Neural cell (in vitro differentiated cells): Measurements from ENCODE around the gene ALX3.
A peak's percentile ranks its signal among the peaks of the same experiment; 100 is the strongest.

Experiments
- CTCF ChIP-seq: fragments of 450-650 bp; IDR thresholded peaks from 2 replicates; pipeline ENCODE4 v1.5.1; 2014; ENCODE audit warnings: antibody characterized with exemption, mild to moderate bottlenecking, moderate library complexity; ENCODE audit not compliant: poor library complexity, severe bottlenecking
- EP300 ChIP-seq: fragments of 450-650 bp; conservative IDR thresholded peaks from 2 replicates; pipeline ENCODE4 v1.6.1; 2014; ENCODE audit warnings: antibody characterized with exemption, mild to moderate bottlenecking, moderate library complexity; ENCODE audit not compliant: poor library complexity, severe bottlenecking
- EZH2 ChIP-seq: fragments of 200-600, 300-800 bp; shearing (Covaris generic), sonication (generic); IDR thresholded peaks from 2 replicates; pipeline ENCODE4 v1.6.1; 2014; ENCODE audit warnings: antibody characterized with exemption, low read length, borderline replicate concordance, mild to moderate bottlenecking; ENCODE audit not compliant: insufficient read depth, poor library complexity, severe bottlenecking
- MXI1 ChIP-seq: fragments of 450-650 bp; conservative IDR thresholded peaks from 2 replicates; pipeline ENCODE4 v1.6.1; 2014; ENCODE audit warnings: antibody characterized with exemption, mild to moderate bottlenecking; ENCODE audit not compliant: poor library complexity, severe bottlenecking
- POLR2AphosphoS5 ChIP-seq: IDR thresholded peaks from 2 replicates; pipeline ENCODE4 v1.6.1; 2012
- RAD21 ChIP-seq: fragments of 450-650 bp; conservative IDR thresholded peaks from 2 replicates; pipeline ENCODE4 v1.6.1; 2014; ENCODE audit warnings: antibody characterized with exemption, mild to moderate bottlenecking, moderate library complexity
- REST ChIP-seq: IDR thresholded peaks from 2 replicates; pipeline ENCODE4 v1.6.1; 2012; ENCODE audit warnings: borderline replicate concordance
- SMC3 ChIP-seq: fragments of 450-650 bp; conservative IDR thresholded peaks from 2 replicates; pipeline ENCODE4 v1.6.1; 2014; ENCODE audit warnings: antibody characterized with exemption, mild to moderate bottlenecking, moderate library complexity; ENCODE audit not compliant: poor library complexity

GRCh38 chr1:110068646-110069403 lies 1.6 kb downstream of the ALX3 start:
- peak; percentile 97 for TF ChIP-seq POLR2AphosphoS5
- no peak for TF ChIP-seq REST
- peak; percentile 26 for TF ChIP-seq CTCF
- TF ChIP-seq EZH2: peak; percentile 84
- no peak for TF ChIP-seq RAD21
- TF ChIP-seq EP300: no peak
- no peak for TF ChIP-seq MXI1
- no peak for TF ChIP-seq SMC3
